AG10803 (cell line): ENCODE data around the gene RMRP.

ENCODE experiments used
- DNase-seq: peaks from one replicate; pipeline ENCODE4 v3.0.0; 2010; ENCODE audit warnings: low read depth
- H3K4me3 ChIP-seq: 2 replicates; pipeline ENCODE4 v1.5.1; 2011; ENCODE audit warnings: mild to moderate bottlenecking, low read length, control low read depth
- TF ChIP-seq, protein P1 (sequence below): conservative IDR thresholded peaks from 2 replicates; pipeline ENCODE4 v1.5.1; 2011; ENCODE audit warnings: mild to moderate bottlenecking, low read length, control low read depth, inconsistent platforms

Gene RMRP

GRCh38 chr9:35682051-35682450 lies 24.2 kb upstream of the RMRP start:
- no peak overlapping the region for H3K4me3 ChIP-seq
- DNase-seq = no peak
- TF ChIP-seq, protein P1, sequence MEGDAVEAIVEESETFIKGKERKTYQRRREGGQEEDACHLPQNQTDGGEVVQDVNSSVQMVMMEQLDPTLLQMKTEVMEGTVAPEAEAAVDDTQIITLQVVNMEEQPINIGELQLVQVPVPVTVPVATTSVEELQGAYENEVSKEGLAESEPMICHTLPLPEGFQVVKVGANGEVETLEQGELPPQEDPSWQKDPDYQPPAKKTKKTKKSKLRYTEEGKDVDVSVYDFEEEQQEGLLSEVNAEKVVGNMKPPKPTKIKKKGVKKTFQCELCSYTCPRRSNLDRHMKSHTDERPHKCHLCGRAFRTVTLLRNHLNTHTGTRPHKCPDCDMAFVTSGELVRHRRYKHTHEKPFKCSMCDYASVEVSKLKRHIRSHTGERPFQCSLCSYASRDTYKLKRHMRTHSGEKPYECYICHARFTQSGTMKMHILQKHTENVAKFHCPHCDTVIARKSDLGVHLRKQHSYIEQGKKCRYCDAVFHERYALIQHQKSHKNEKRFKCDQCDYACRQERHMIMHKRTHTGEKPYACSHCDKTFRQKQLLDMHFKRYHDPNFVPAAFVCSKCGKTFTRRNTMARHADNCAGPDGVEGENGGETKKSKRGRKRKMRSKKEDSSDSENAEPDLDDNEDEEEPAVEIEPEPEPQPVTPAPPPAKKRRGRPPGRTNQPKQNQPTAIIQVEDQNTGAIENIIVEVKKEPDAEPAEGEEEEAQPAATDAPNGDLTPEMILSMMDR = no peak

DNA sequence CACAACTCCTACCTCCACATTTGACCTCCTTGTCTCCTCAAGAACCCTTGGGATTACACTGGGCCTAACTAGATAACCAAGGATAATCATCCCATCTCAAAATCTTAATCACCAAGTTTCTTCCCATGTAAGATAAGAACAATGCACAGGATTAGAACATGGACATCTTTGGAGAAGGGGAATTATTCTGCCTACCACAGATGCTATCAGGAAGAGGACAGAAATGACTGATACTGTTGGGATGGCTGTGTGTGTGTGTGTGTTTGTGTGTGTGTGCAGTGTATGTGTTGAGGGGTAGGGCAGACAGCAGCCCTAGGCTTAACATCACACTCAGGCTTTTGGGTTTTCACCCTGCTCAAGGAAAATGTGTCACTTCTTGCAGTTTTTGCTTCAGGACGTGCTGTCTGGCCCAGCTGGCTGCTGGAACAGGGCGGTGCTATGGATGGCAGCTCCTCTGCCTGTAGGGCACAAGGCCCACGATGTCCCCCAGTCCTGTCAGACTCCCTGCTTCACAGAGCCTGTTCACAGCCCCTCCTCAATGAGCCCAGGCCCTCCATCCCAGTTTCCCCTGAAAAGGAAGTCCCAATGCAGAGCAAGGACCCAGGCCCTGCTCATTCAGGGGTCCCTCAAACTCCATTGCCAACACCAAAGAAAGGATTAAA lies 23.7 kb upstream of the RMRP start:
- TF ChIP-seq, protein P1 = no peak
- no peak for DNase-seq
- H3K4me3 ChIP-seq = no peak overlapping the region

- no peak overlapping the region for H3K4me3 ChIP-seq
- DNase-seq = no peak
- TF ChIP-seq, protein P1 = no peak
Observed at GRCh38 chr9:35680331-35681105, 22.7 kb upstream of the RMRP start.

- no peak overlapping the region for H3K4me3 ChIP-seq
- TF ChIP-seq, protein P1 = no peak
- no peak for DNase-seq
Observed at GRCh38 chr9:35679766-35680330, 22.0 kb upstream of the RMRP start.

- TF ChIP-seq, protein P1 = no peak
- no peak overlapping the region for H3K4me3 ChIP-seq
- no peak for DNase-seq
Observed at GRCh38 chr9:35679091-35679490, 21.3 kb upstream of the RMRP start.

DNA sequence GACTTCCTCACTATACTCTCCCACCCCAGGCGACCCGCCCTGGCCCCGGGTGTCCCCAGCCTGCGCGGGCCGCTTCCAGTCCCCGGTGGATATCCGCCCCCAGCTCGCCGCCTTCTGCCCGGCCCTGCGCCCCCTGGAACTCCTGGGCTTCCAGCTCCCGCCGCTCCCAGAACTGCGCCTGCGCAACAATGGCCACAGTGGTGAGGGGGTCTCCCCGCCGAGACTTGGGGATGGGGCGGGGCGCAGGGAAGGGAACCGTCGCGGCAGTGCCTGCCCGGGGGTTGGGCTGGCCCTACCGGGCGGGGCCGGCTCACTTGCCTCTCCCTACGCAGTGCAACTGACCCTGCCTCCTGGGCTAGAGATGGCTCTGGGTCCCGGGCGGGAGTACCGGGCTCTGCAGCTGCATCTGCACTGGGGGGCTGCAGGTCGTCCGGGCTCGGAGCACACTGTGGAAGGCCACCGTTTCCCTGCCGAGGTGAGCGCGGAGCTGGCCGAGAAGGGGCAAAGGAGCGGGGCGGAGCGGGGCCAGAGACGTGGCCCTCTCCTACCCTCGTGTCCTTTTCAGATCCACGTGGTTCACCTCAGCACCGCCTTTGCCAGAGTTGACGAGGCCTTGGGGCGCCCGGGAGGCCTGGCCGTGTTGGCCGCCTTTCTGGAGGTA lies 18.0 kb upstream of the RMRP start:
- TF ChIP-seq, protein P1 = no peak; the same call in 1 of the 2 replicates
- no peak for DNase-seq

More for the DNA sequence above, 18.0 kb upstream of the RMRP start:
- H3K4me3 ChIP-seq = peak overlapping the region; percentile 52
